Endometrium (tissue), 2 donors: ENCODE measurements around the gene CELF2.
"Not testable (repeated sequence)": the region's sequence is repeated elsewhere in the genome, so short reads cannot be mapped to it uniquely, and the experiment has no call there.

Source experiments
- FAIRE-seq: peaks from 2 replicates; lab custom pipeline; 2012; peaks lifted over from hg19 to GRCh38; lab: Jason Lieb, UNC
- donor health status: control.
- donor health status: control.

Gene CELF2

DNA sequence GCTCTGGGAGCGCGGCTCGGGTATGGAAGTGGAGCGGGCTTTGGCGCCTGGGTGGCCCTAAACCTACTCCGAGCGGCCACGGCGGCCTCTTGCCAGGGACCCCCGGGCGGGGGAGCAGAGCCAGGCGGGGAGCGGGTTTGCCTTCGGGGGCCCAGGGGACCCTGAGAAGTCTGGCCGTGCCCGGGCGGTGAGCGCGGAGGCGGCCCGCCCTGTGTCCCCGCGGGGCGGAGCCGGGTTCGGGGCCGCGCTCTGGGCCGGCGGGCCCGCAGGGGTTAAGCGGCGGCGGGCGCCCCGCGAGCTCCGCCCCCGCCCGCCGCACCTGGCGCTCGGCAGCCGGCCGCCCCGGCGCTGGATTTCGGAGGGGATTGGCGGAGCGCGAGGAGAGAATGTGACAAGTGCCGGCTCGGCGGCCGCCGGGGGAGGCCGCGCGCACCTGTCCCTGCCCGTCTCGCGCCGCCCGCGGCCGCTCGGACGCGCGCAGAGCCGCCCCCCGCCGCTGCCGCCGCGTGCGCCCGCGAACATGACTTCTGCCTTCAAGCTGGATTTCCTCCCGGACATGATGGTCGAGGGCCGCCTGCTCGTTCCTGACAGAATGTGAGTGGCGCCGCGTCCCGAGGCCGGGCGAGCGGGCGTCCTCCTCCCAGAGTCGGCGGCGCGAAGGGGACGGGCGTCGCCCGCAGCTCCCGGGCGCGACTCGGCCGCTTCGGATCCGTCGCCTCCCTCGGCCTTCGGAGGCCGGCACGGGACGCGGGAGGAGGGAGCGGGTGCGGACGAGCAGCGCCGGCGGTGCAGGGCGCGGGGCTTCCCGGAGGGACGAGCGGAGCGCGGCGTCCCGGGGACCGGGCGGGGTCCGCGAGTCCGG, at the start of gene CELF2:
CELF2 (plus strand) TSS at position 303 of the 862 bp plus-strand sequence; CDS start at position 521, 218 bp downstream.
- no peak for FAIRE-seq

- FAIRE-seq: peak; percentile 97
These were observed 49.4 kb upstream of the CELF2 start for GRCh38 chr10:10968257-10968588.

DNA sequence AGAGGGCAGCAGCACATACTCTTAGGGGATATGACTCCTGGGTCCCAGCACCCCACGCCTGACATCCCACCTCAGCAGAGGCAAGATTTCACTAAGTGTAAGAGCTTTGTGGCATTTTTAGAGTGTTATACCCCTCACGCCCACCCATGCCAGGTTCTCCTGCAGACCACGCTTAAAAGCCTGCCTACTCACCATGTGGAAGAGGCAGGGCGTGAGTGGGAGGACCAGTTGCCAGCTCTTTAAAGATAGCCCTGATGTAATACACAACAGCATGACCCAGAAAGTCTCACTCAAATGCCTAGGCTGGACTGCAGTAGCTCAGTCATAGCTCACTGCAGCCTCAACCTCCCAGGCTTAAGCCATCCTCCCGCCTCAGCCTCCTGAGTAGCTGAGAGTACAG, 44.4 kb upstream of the CELF2 start:
- no peak for FAIRE-seq

DNA sequence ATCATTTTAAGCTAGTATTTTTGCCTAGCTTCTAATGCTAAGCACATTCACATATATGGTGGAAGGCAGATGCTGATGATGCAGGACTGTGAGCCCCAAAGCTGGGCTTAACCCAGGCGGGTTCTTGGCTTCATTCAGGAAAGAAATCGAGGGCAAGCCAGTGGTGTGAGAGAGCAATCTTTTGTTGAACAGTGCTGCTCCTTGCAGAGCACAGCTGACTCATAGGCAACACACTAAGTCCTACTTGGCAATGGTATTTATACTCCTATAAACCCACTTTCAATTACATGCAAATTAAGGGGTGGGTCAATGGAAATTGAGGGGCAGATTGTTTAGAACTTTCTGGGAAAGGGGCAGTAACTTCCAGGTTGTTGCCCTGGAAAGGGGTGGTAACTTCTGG, 42.0 kb upstream of the CELF2 start:
- no peak for FAIRE-seq

GRCh38 chr10:10976652-10977051, 41.0 kb upstream of the CELF2 start:
- no peak for FAIRE-seq

GRCh38 chr10:10977226-10977956, 40.3 kb upstream of the CELF2 start:
- FAIRE-seq: no peak

GRCh38 chr10:10977978-10978377, 39.7 kb upstream of the CELF2 start:
- FAIRE-seq: no peak

GRCh38 chr10:10985361-10985760, 32.3 kb upstream of the CELF2 start:
- FAIRE-seq: no peak

- no peak for FAIRE-seq
These were observed 31.1 kb upstream of the CELF2 start for GRCh38 chr10:10986606-10987005.

- FAIRE-seq: no peak
These were observed 30.6 kb upstream of the CELF2 start for GRCh38 chr10:10987111-10987510.

DNA sequence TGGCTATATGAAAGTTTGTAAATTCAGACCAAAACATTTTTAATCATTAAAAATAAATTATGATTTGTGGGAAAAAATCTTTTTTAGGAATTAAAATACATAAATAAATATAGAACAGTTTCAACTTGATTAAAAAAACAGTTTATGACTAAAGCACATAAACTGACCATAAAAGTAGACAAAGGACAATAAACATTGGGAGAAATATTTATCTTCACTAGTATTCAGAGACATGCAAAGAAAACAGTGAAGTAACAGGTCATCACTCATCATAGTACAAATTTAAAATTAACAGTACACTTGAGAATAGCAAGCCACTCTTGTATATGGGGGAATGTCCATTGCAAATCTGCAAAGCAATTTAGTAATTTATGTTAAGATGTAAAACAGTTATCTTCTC, 28.0 kb upstream of the CELF2 start:
- FAIRE-seq: peak; percentile 97

GRCh38 chr10:10991144-10991543, 26.5 kb upstream of the CELF2 start:
- FAIRE-seq: no peak

DNA sequence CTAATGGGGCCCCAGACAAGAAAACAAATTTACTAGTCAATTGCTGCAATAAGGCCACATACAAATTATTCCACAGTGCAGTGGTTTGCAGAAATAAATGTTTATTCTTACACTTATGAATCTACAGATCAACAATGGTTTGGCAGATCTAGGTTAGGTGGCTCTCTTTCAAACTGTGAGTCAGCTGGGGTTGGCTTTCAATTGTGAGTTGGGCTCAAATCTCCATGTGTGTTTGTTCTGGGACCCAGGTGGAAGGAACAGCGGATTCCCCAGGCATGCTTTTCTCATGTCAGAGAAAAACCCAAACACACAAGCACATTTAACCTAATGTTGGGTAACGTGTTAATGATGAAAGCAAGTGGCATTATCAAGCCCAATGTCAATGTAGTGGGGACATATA, 25.6 kb upstream of the CELF2 start:
- FAIRE-seq: no peak

DNA sequence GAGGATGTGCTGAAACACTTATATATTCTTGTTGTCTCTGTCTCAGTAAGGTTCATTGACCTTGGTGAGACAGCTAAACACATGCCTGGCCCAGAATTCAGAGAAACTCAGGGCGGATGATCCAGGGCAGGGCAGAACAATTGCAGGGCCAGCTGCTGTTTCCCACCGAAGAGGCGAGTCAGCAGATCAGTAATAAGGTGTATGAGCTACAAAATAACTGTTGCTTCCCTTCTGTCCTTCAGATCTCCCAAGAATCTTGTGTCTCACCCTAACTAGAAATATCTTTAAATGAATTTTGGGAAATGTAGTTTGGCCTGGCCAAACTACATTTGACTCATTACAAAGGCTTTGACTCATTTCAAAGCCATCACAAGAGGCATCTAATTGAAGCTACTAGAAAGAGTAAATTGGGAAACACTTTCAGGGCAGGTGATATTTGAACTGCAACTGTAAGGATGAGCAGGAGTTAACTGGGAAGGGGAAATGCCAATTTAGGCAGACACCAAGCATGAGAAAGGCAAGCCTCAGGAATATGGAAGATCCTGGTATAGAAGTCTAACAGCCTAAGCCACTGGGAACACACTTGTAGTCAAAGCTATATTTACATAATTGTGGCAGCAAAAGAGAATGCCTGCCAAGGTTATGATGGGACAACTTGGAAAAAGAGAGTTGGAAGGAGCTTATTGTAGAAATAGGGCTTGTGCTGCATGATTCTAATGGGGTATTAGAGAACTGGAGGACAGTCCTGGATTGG, 24.5 kb upstream of the CELF2 start:
- FAIRE-seq: no peak

- no peak for FAIRE-seq
These were observed 23.9 kb upstream of the CELF2 start for GRCh38 chr10:10993785-10994184.

- FAIRE-seq: no peak
These were observed 23.3 kb upstream of the CELF2 start for GRCh38 chr10:10994360-10994759.

DNA sequence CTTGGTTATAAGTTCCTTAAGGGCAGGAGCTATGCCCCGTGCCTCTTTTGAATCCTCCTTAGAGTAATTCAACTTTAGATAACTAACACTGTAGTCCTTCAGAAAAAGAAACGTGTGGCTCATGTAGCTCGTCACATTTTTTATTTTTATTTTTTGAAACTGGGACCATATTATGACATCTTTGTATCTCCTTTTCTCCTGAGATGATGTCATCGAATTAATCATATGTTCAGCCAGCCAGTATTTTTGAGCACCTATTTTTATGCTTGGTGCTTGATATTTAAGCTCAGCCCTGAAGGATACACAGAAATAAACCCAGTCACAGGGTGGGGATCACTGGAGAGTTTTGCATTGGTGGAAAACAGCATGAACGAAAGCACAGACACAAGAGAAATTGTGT, 22.6 kb upstream of the CELF2 start:
- FAIRE-seq: no peak

- FAIRE-seq: no peak
These were observed 20.6 kb upstream of the CELF2 start for GRCh38 chr10:10996966-10997620.

- not testable (repeated sequence) for FAIRE-seq
These were observed 18.2 kb upstream of the CELF2 start for GRCh38 chr10:10999501-10999900.

- no peak for FAIRE-seq
These were observed 15.2 kb upstream of the CELF2 start for GRCh38 chr10:11002485-11002884.

DNA sequence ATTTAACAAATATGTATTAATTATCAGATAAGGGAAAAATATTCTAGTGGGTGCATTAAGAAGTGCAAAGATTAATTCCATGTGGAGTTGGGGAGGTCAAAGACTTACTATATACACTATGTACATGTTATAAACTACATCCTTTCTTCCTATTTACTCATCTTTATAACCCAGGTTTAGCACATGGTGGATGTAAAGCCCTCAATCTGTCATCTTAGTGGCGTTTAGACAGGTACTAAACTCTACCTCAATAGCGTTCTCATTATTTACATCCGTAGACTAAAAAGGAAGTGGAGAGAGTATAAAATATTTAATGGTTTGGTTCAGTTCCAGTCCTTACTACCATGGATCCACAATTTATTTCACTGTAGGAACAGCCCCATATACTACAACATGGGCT, 14.8 kb upstream of the CELF2 start:
- FAIRE-seq: no peak

DNA sequence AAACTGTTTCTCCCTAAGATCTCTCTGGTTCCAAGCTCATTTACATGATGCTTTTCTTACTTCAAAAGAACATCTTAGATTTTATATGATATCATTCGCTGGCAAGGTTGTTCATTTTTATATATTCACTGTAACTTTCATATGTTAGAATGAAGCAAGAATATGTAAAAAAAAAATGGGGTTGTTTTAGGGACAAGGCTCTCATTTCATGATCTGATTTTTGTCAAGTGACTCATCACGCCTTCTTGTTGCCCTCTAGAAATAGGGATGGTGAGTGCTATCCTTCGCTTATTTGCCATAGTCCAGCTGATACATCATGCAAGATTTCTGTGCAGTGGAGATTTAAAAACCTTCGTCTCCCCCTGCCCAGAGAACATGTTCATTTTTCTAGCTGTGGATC, 14.0 kb upstream of the CELF2 start:
- FAIRE-seq: no peak
